Activated T-helper 1 cell treated with anti-CD3 and anti-CD28 coated beads, Interleukin-2, amount 50 U/mL, for 16 hours (primary cell): ENCODE results near the gene LBX2.
A peak's percentile ranks its signal among the peaks of the same experiment; 100 is the strongest.

Experiments used
- DNase-seq, 2 donors: peaks; one replicate each; pipeline ENCODE4 v3.0.0-alpha.2; 2020; ENCODE audit warnings: low read depth in 1 of 2, low spot score in 1 of 2

LBX2 gene

GRCh38 chr2:74458132-74458937 lies 41.1 kb downstream of the LBX2 start, which contains the start of gene WBP1:
Gene WBP1 (plus strand): TSS chr2:74458438. CDS start chr2:74458603, 165 bp downstream.
- peak; percentile 96 to 97 for DNase-seq

GRCh38 chr2:74457549-74458131 lies 41.8 kb downstream of the LBX2 start:
- DNase-seq, result peak; percentile 61 to 71

- DNase-seq, result no peak
These were observed 42.3 kb downstream of the LBX2 start for GRCh38 chr2:74457129-74457548.

GRCh38 chr2:74454654-74455511 lies 44.5 kb downstream of the LBX2 start, which contains the start of gene INO80B:
Gene INO80B (plus strand): TSS chr2:74455087. CDS start chr2:74455117, 30 bp downstream.
- DNase-seq, result peak; percentile 94 to 96

GRCh38 chr2:74450570-74451190 lies 48.7 kb downstream of the LBX2 start:
- no peak for DNase-seq

- no peak for DNase-seq
These were observed 50.6 kb downstream of the LBX2 start for GRCh38 chr2:74448771-74449170.
